Stomach (tissue), 4 donors: ENCODE measurements around the gene NUP153.

ENCODE experiments used
- POLR2A ChIP-seq, 4 donors: fragments of 450-650 bp; IDR thresholded peaks; one replicate each; pipeline ENCODE4 v1.6.1; 2016; ENCODE audit warnings: antibody characterized with exemption in 4 of 4, control low read depth in 2 of 4, mild to moderate bottlenecking in 1 of 4, moderate library complexity in 1 of 4
- TF ChIP-seq, protein P1 (sequence below), 7 experiments: fragments of 450-650 bp in 4 of 7; fragments of 200-600 bp in 3 of 7; sonication (generic) in 3 of 7; IDR thresholded peaks; one replicate each; pipeline ENCODE4 v1.5.1; 2016 to 2019; ENCODE audit warnings: antibody characterized with exemption in 7 of 7, control low read depth in 2 of 7, mild to moderate bottlenecking in 1 of 7

DNA sequence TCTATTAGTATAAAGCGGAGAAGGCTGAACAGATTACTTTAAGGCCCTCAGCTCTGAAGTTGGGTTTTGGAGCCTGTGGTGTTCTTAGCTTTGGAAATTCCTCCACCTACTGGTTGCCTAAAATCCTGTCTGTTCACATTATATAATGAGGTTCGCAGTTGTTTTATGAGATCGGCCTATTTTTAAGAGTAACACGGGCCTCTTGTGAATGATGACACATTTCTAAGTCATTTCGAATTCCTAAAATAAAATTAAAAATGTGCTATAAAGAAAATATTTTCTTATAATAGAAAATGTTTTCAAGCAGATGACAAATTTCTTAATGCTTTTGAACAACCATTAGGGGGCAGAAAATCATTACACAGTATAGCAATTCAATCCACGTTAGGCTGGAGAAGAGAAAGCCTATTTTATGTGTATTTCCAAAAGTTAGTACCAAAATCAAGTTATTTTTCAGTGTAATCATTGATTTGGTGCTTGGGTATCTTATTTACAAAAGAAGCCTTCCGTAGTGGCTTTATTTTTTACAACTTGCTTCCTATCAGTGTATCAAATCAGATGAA, 122.4 kb downstream of the NUP153 start:
- TF ChIP-seq, protein P1, sequence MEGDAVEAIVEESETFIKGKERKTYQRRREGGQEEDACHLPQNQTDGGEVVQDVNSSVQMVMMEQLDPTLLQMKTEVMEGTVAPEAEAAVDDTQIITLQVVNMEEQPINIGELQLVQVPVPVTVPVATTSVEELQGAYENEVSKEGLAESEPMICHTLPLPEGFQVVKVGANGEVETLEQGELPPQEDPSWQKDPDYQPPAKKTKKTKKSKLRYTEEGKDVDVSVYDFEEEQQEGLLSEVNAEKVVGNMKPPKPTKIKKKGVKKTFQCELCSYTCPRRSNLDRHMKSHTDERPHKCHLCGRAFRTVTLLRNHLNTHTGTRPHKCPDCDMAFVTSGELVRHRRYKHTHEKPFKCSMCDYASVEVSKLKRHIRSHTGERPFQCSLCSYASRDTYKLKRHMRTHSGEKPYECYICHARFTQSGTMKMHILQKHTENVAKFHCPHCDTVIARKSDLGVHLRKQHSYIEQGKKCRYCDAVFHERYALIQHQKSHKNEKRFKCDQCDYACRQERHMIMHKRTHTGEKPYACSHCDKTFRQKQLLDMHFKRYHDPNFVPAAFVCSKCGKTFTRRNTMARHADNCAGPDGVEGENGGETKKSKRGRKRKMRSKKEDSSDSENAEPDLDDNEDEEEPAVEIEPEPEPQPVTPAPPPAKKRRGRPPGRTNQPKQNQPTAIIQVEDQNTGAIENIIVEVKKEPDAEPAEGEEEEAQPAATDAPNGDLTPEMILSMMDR (IDR thresholded peaks at IDR 0.05): peak in 5 of 7 experiments; percentile 65 to 87 (median 78)
- TF ChIP-seq POLR2A (IDR thresholded peaks at IDR 0.05): no peak
